Neural progenitor cell (in vitro differentiated cells): Measurements from ENCODE around the gene NTPCR.

Source experiments
- EZH2 ChIP-seq: fragments of 200-600 bp; sonication (generic); IDR thresholded peaks from 2 replicates; pipeline ENCODE4 v1.6.1; 2017; ENCODE audit warnings: antibody characterized with exemption, mild to moderate bottlenecking, moderate library complexity
- EZH2phosphoT487 ChIP-seq: fragments of 200-600 bp; sonication (generic); IDR thresholded peaks from 2 replicates; pipeline ENCODE4 v1.6.1; 2017; ENCODE audit warnings: antibody characterized with exemption
- TF ChIP-seq, protein P1 (sequence below): fragments of 200-600 bp; sonication (generic); IDR thresholded peaks from 2 replicates; pipeline ENCODE4 v1.5.1; 2017; ENCODE audit warnings: antibody characterized with exemption, mild to moderate bottlenecking

DNA sequence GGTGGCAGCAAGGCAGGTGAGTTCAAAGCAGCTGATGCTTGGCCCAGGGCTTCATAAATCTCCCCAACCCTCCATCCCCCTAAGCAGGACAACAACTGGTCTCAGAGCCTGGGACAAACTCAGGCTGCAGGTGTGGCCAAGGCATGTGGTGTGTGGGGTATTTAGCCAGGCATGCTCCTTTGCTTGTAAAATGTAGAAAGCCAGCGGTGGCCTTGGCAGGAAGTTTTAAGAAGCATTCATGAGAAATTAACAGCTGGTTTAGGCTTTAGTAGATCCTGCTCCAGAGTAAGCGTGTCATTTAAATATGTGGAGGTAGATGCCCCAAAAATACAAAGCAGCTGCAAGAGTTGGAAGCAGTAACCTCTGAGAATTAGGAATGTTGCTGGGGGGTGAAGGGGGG, 44.8 kb downstream of the NTPCR start:
- TF ChIP-seq, protein P1, sequence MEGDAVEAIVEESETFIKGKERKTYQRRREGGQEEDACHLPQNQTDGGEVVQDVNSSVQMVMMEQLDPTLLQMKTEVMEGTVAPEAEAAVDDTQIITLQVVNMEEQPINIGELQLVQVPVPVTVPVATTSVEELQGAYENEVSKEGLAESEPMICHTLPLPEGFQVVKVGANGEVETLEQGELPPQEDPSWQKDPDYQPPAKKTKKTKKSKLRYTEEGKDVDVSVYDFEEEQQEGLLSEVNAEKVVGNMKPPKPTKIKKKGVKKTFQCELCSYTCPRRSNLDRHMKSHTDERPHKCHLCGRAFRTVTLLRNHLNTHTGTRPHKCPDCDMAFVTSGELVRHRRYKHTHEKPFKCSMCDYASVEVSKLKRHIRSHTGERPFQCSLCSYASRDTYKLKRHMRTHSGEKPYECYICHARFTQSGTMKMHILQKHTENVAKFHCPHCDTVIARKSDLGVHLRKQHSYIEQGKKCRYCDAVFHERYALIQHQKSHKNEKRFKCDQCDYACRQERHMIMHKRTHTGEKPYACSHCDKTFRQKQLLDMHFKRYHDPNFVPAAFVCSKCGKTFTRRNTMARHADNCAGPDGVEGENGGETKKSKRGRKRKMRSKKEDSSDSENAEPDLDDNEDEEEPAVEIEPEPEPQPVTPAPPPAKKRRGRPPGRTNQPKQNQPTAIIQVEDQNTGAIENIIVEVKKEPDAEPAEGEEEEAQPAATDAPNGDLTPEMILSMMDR: no peak
- no peak for TF ChIP-seq EZH2
- TF ChIP-seq EZH2phosphoT487: no peak
